Parathyroid adenoma (tissue), 2 donors: ENCODE results near the gene TDRD12.
A peak's percentile ranks its signal among the peaks of the same experiment; 100 is the strongest.

ENCODE experiments used
- H2AFZ ChIP-seq: fragments of 300-600 bp; sonication (generic); one replicate; pipeline ENCODE4 v1.7.0; 2017; ENCODE audit warnings: antibody characterized with exemption, mild to moderate bottlenecking
- H3K27ac ChIP-seq: fragments of 300-600 bp; sonication (generic); one replicate; pipeline ENCODE4 v1.7.0; 2017
- H3K27me3 ChIP-seq: fragments of 300-600 bp; sonication (generic); one replicate; pipeline ENCODE4 v1.7.0; 2017; ENCODE audit warnings: low read length; ENCODE audit not compliant: control insufficient read depth, insufficient read depth
- H3K36me3 ChIP-seq: fragments of 300-600 bp; sonication (generic); one replicate; pipeline ENCODE4 v1.7.0; 2017; ENCODE audit warnings: low read length; ENCODE audit not compliant: control insufficient read depth, insufficient read depth
- H3K4me1 ChIP-seq: fragments of 300-600 bp; sonication (generic); one replicate; pipeline ENCODE4 v1.7.0; 2017; ENCODE audit warnings: control low read depth
- H3K4me2 ChIP-seq: fragments of 300-600 bp; sonication (generic); one replicate; pipeline ENCODE4 v1.7.0; 2017; ENCODE audit warnings: low read length
- H3K4me3 ChIP-seq: fragments of 300-600 bp; sonication (generic); one replicate; pipeline ENCODE4 v1.7.0; 2017; ENCODE audit warnings: low read depth, low read length
- H3K79me2 ChIP-seq: fragments of 300-600 bp; sonication (generic); one replicate; pipeline ENCODE4 v1.7.0; 2017; ENCODE audit warnings: control low read depth
- H3K9ac ChIP-seq: fragments of 300-600 bp; sonication (generic); one replicate; pipeline ENCODE4 v1.7.0; 2017; ENCODE audit warnings: mild to moderate bottlenecking
- H3K9me3 ChIP-seq: fragments of 300-600 bp; sonication (generic); one replicate; pipeline ENCODE4 v1.7.0; 2017; ENCODE audit warnings: low read length; ENCODE audit not compliant: control insufficient read depth
- TF ChIP-seq, protein P1 (sequence below): fragments of 300-600 bp; sonication (generic); IDR thresholded peaks from one replicate; pipeline ENCODE4 v1.7.0; 2017; ENCODE audit warnings: antibody characterized with exemption, mild to moderate bottlenecking
- donor health status: primary hyperparathyroidism.

The TDRD12 gene

GRCh38 chr19:32687681-32688080 lies 31.9 kb upstream of the TDRD12 start:
- TF ChIP-seq, protein P1, sequence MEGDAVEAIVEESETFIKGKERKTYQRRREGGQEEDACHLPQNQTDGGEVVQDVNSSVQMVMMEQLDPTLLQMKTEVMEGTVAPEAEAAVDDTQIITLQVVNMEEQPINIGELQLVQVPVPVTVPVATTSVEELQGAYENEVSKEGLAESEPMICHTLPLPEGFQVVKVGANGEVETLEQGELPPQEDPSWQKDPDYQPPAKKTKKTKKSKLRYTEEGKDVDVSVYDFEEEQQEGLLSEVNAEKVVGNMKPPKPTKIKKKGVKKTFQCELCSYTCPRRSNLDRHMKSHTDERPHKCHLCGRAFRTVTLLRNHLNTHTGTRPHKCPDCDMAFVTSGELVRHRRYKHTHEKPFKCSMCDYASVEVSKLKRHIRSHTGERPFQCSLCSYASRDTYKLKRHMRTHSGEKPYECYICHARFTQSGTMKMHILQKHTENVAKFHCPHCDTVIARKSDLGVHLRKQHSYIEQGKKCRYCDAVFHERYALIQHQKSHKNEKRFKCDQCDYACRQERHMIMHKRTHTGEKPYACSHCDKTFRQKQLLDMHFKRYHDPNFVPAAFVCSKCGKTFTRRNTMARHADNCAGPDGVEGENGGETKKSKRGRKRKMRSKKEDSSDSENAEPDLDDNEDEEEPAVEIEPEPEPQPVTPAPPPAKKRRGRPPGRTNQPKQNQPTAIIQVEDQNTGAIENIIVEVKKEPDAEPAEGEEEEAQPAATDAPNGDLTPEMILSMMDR: no peak
- H2AFZ ChIP-seq: no peak overlapping the region
- peaks cover 18% of the 10 kb centered on the region for H3K79me2 ChIP-seq
- H3K4me2 ChIP-seq: no peak overlapping the region
- H3K9ac ChIP-seq: no peak overlapping the region
- no peak overlapping the region for H3K4me3 ChIP-seq
- no peaks in the 10 kb centered on the region for H3K36me3 ChIP-seq
- no peak overlapping the region for H3K27ac ChIP-seq
- peaks cover 10% of the 10 kb centered on the region for H3K4me1 ChIP-seq
- no peaks in the 10 kb centered on the region for H3K27me3 ChIP-seq
- no peaks in the 10 kb centered on the region for H3K9me3 ChIP-seq

GRCh38 chr19:32688311-32688710 lies 31.3 kb upstream of the TDRD12 start:
- H3K4me2 ChIP-seq: no peak overlapping the region
- H3K27me3 ChIP-seq: no peaks in the 10 kb centered on the region
- TF ChIP-seq, protein P1: no peak

GRCh38 chr19:32691291-32691951 lies 28.1 kb upstream of the TDRD12 start, which contains the start of gene NUDT19:
NUDT19 (plus strand) TSS chr19:32691821; CDS start chr19:32691961, 140 bp downstream.
- peak within 1 kb of the TSS; percentile 72 for H3K4me2 ChIP-seq
- peak within 1 kb of the TSS; percentile 16 for H3K9ac ChIP-seq
- H3K79me2 ChIP-seq: peaks cover 45% of the 10 kb centered on the region
- H2AFZ ChIP-seq: peak within 1 kb of the TSS; percentile 69
- TF ChIP-seq, protein P1: no peak
- H3K27ac ChIP-seq: peak within 1 kb of the TSS; percentile 70
- no peaks in the 10 kb centered on the region for H3K36me3 ChIP-seq
- H3K4me3 ChIP-seq: peak within 1 kb of the TSS; percentile 66
- H3K27me3 ChIP-seq: no peaks in the 10 kb centered on the region
- H3K9me3 ChIP-seq: no peaks in the 10 kb centered on the region
- H3K4me1 ChIP-seq: peaks cover 31% of the 10 kb centered on the region

More at GRCh38 chr19:32688311-32688710, 31.3 kb upstream of the TDRD12 start:
- Histone ChIP-seq H3K9ac (no peak overlapping the region), H3K36me3 (no peaks in the 10 kb centered on the region), H3K27ac (no peak overlapping the region), H3K9me3 (no peaks in the 10 kb centered on the region), H3K4me3 (no peak overlapping the region), H3K4me1 (peaks cover 15% of the 10 kb centered on the region), H3K79me2 (peaks cover 25% of the 10 kb centered on the region), H2AFZ (no peak overlapping the region)

- Histone ChIP-seq H3K4me2 (peak overlapping the region; percentile 72), H3K9ac (peak overlapping the region; percentile 16), H3K27me3 (no peaks in the 10 kb centered on the region), H3K36me3 (no peaks in the 10 kb centered on the region), H2AFZ (peak overlapping the region; percentile 69), H3K27ac (peak overlapping the region; percentile 70), H3K4me1 (peaks cover 31% of the 10 kb centered on the region), H3K4me3 (peak overlapping the region; percentile 66), H3K79me2 (peaks cover 45% of the 10 kb centered on the region), H3K9me3 (no peaks in the 10 kb centered on the region)
- TF ChIP-seq, protein P1: no peak
Observed at GRCh38 chr19:32691952-32692726, 27.4 kb upstream of the TDRD12 start.
